NCI-H1417 (cell line): ENCODE measurements around the gene S100A16.
"Not testable (repeated sequence)": the region's sequence is repeated elsewhere in the genome, so short reads cannot be mapped to it uniquely, and the experiment has no call there.

ENCODE experiments used
- DNase-seq, 3 experiments: peaks; one replicate each; lab custom pipeline; 2025; lab: John Stamatoyannopoulos, UW

The S100A16 gene

GRCh38 chr1:153615406-153615805, 2.5 kb upstream of the S100A16 start:
- DNase-seq: no peak

- no peak for DNase-seq
Measured at GRCh38 chr1:153614906-153615305, 2.0 kb upstream of the S100A16 start.

GRCh38 chr1:153614189-153614900, 1.4 kb upstream of the S100A16 start:
- DNase-seq: no peak

GRCh38 chr1:153613406-153613805, 469 bp upstream of the S100A16 start:
- no peak for DNase-seq

GRCh38 chr1:153612111-153612754, 704 bp downstream of the S100A16 start:
- no peak for DNase-seq

GRCh38 chr1:153611356-153611755, 1.6 kb downstream of the S100A16 start:
- no peak for DNase-seq

- DNase-seq: no peak
Measured at GRCh38 chr1:153610811-153611301, 2.1 kb downstream of the S100A16 start.

GRCh38 chr1:153610334-153610733, 2.6 kb downstream of the S100A16 start:
- DNase-seq: no peak

GRCh38 chr1:153609585-153609907, 3.4 kb downstream of the S100A16 start:
- no peak for DNase-seq

- peak in 1 of 3 experiments; percentile 32 for DNase-seq
Measured at GRCh38 chr1:153608742-153609584, 4.0 kb downstream of the S100A16 start.

- DNase-seq: no peak
Measured at GRCh38 chr1:153608089-153608682, 4.8 kb downstream of the S100A16 start.

GRCh38 chr1:153607381-153607780, 5.6 kb downstream of the S100A16 start:
- DNase-seq: no peak

GRCh38 chr1:153606194-153606593, 6.7 kb downstream of the S100A16 start:
- no peak for DNase-seq

- no peak for DNase-seq
Measured at GRCh38 chr1:153602749-153603148, 10.2 kb downstream of the S100A16 start.

- DNase-seq: no peak
Measured at GRCh38 chr1:153599847-153600246, 13.1 kb downstream of the S100A16 start.

GRCh38 chr1:153598309-153599172, 14.4 kb downstream of the S100A16 start:
- peak in 2 of 3 experiments; percentile 55 to 87 for DNase-seq

GRCh38 chr1:153597206-153597605, 15.7 kb downstream of the S100A16 start:
- DNase-seq: no peak

- DNase-seq: peak in 1 of 3 experiments; percentile 35
Measured at GRCh38 chr1:153592748-153593147, 20.2 kb downstream of the S100A16 start.

- DNase-seq: no peak
Measured at GRCh38 chr1:153588482-153588881, 24.5 kb downstream of the S100A16 start.

- DNase-seq: not testable (repeated sequence)
Measured at GRCh38 chr1:153588033-153588432, 24.9 kb downstream of the S100A16 start.

GRCh38 chr1:153587314-153587713, 25.6 kb downstream of the S100A16 start:
- no peak for DNase-seq
